ENCODE measurements around the gene ADRA1B. TPM values are rescaled to one million over a fixed set of nuclear protein-coding genes. Genes with fewer than 3 reads are reported as not detected.

The ADRA1B gene
- total and polyA plus RNA-seq, 2 donors (not counting 3 experiments of a cell fraction or from before 2014, with no cell fraction given): 0.77 TPM; not detected in 1

GRCh38 chr5:159907689-159908590, 8.3 kb upstream of the ADRA1B start:
- Histone ChIP-seq H2AFZ (ENCODE audit: low read depth, low read length) (no peak overlapping the region), H3K27me3 (ENCODE audit: control insufficient read depth in 2 of 2, insufficient read depth in 2 of 2, low read length in 2 of 2) (no peaks in the 10 kb centered on the region), H3K9me3 (replicated peaks; ENCODE audit: control insufficient read depth, insufficient read depth, low read length) (no peaks in the 10 kb centered on the region), H3K36me3 (ENCODE audit: control insufficient read depth in 2 of 2, extremely low read depth in 1 of 2, insufficient read depth in 2 of 2, low read length in 2 of 2) (no peaks in the 10 kb centered on the region), H3K27ac (ENCODE audit: insufficient read depth, low read depth, low read length) (no peak overlapping the region), H3K9me1 (replicated peaks; ENCODE audit: control insufficient read depth, extremely low read depth, insufficient read depth, low read length) (no peaks in the 10 kb centered on the region), H3K9ac (replicated peaks; ENCODE audit: extremely low read depth, insufficient read depth, low read length) (no peak overlapping the region), H3K4me3 (replicated peaks in 1 of 3; ENCODE audit: insufficient read depth in 1 of 3, low read depth in 1 of 3, low read length in 3 of 3) (no peak overlapping the region), H4K20me1 (replicated peaks; ENCODE audit: control insufficient read depth, extremely low read depth, insufficient read depth, low read length) (no peaks in the 10 kb centered on the region), H3K4me1 (ENCODE audit: control insufficient read depth, extremely low read depth, insufficient read depth, low read length) (peaks cover 15% of the 10 kb centered on the region), H3K79me2 (ENCODE audit: control insufficient read depth, insufficient read depth, low read length) (no peaks in the 10 kb centered on the region), H3K4me2 (ENCODE audit: insufficient read depth, low read length) (no peak overlapping the region)
- TF ChIP-seq GATA2 (IDR thresholded peaks at IDR 0.05; ENCODE audit: insufficient read depth, insufficient read length, low read depth, low read length): no peak
- TF ChIP-seq MAX (IDR thresholded peaks at IDR 0.05; ENCODE audit: insufficient read depth, insufficient read length): no peak
- TF ChIP-seq MYC (IDR thresholded peaks at IDR 0.05; ENCODE audit: low read depth, low read length): no peak
- TF ChIP-seq EZH2 (IDR thresholded peaks at IDR 0.05; ENCODE audit: borderline replicate concordance, low read depth, low read length, severe bottlenecking): no peak
- no peak for TF ChIP-seq POLR2AphosphoS5 (IDR thresholded peaks at IDR 0.05; ENCODE audit: insufficient read depth, low read depth, low read length)
- TF ChIP-seq POLR2A (IDR thresholded peaks at IDR 0.05; ENCODE audit: low read depth, low read length): no peak
- no peak for TF ChIP-seq FOS (IDR thresholded peaks at IDR 0.05; ENCODE audit: borderline replicate concordance, insufficient read depth, low read length)
- no peak for TF ChIP-seq CTCF (IDR thresholded peaks at IDR 0.05; ENCODE audit: extremely low read depth in 1 of 2, insufficient read depth in 1 of 2, low read depth in 1 of 2, low read length in 2 of 2)
- no peak for TF ChIP-seq JUN (IDR thresholded peaks at IDR 0.05; ENCODE audit: borderline replicate concordance, insufficient read depth, insufficient read length, low read depth)
- BruUV-seq (replicated peaks): no TSS peak
- ChIA-PET CTCF (interaction anchor here (1.0 to 1.6 kb wide), 4 partner anchors 14 to 751 kb away, joined by 3 to 4 read pairs (median 4); no protein-coding TSS in a partner anchor), POLR2A (no interaction called here)
- intact Hi-C loops (cut with micrococcal nuclease): no loop called here
- dilution Hi-C loops (cut with MboI; ENCODE audit: extremely low pct_ligation_motif_present, low sequenced_read_pairs): no loop called here
- FAIRE-seq (no peak), DNase-seq (ENCODE audit: low read depth, low spot score) (no peak)
